Measurements from ENCODE around the gene SLC25A42. TPM values are rescaled to one million over a fixed set of nuclear protein-coding genes. Genes with fewer than 3 reads are reported as not detected.
A peak's percentile ranks its signal among the peaks of the same experiment; 100 is the strongest.

Gene SLC25A42
- polyA plus RNA-seq, 2 of the 4 experiments (the other 2 are of a cell fraction) = 0.92 to 1.3 TPM

DNA sequence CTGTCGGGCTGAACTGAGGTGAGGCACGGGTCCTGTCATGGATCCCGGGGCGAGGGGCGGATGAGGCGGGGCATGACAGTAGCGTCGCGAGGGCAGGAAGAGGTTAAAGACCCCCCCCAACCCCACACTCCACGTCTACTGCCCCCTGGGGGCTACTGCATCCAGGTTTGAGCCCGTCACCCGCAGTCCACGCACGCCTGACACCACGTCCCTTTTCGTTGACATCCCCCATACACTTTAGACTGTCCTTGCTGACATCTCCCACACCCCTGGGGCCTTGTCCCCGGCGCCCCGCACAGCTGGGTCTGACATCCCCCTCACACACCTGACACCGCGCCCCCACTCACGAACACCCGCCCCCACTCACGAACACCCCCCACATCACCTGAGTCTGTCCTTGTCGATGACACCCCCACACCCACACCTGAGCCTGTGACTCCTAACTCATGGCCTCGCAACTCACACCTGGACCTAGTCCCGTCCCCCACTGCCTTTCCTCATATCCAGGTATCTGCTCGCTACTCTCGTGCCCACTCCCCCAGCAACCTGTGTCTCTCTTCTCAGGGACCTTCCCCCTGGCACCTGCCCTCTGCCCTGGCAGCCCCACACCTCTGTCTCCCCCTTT is 416 bp downstream of the SLC25A42 start:
- no peak for TF ChIP-seq NPAS2 (CRISPR knock-in tag; IDR thresholded peaks at IDR 0.05; ENCODE audit: borderline replicate concordance)
- 0 out of 2 replicates have a peak, but pooled peaks have one; percentile 6 for TF ChIP-seq POLR2A (IDR thresholded peaks at IDR 0.05; ENCODE audit: low read length)
- CTCF ChIA-PET = no interaction called here
- Histone ChIP-seq H3K4me2 (peak overlapping the region; percentile 78), H3K9me3 (no peaks in the 10 kb centered on the region), H3K27ac (peak overlapping the region; percentile 50 to 85), H3K4me1 (peaks cover 20% of the 10 kb centered on the region), H3K4me3 (peak overlapping the region; percentile 60)
- POLR2A ChIA-PET = no interaction called here
- peak in 1 of 2 experiments; percentile 54; a peak in 3 of 6 replicates for ATAC-seq
- 9% methylated on average over 16 of the region's 29 CpGs for WGBS (ENCODE audit: missing lambda C conversion rate)
- FAIRE-seq = no peak
- peak; percentile 19 to 56 for DNase-seq (ENCODE audit: low read depth in 1 of 2, low spot score in 1 of 2)

DNA sequence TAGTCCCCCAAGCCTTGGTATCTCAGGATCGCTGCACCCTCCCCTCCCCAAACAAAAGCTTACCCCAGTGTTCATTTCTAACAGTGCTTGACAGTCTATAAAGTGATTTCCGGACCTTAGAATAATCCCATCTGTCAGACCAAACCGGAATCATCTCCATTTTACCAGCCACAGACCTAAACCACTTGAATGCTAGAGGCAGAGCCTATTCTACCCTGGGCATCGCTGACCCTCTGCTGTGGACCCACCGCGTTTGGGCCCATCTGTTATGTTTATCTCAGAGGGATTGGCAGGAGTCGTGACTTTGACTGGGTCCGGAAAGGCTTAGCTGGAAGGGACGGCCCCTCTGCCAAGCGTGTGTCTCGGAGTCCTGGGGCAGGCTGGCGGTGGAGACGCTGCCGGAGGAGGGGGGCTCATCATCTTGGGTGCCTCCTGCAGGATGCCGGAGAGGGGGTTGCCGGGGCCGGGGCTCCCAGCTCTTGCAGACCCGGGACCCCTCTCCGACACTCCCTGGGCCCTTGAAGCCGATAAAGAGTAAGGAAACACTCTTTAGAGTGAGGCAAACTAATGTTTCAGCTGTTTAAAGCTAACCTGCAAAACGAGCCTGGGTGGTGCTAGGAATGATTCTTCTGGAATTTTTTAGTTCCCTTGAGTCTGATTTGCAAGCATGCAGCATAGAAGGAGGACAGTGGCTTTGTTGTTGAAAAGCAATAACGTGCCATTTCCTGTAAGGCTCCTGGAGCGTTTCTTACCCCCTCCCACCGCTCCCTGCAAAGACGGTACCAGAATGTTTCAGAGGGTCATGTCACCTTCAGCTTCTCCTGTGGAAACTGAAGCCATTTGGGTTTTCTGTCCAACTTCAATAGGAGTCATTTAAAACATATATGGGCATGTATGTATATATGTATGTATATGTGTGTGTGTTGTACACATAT is 1.3 kb downstream of the SLC25A42 start:
- Histone ChIP-seq H3K4me1 (peaks cover 20% of the 10 kb centered on the region), H3K4me2 (peak overlapping the region; percentile 78), H3K27ac (no peak overlapping the region), H3K4me3 (peak overlapping the region; percentile 60; the same call in 1 of the 3 replicates), H3K9me3 (no peaks in the 10 kb centered on the region)
- DNase-seq (ENCODE audit: low read depth in 1 of 2, low spot score in 1 of 2) = no peak
- TF ChIP-seq ESRRA (IDR thresholded peaks at IDR 0.05; ENCODE audit: borderline replicate concordance, low read length) (no peak), NFE2L2 (conservative IDR thresholded peaks at IDR 0.05; ENCODE audit: low read length) (no peak), ZNF302 (CRISPR knock-in tag; IDR thresholded peaks at IDR 0.05) (no peak), MAX (IDR thresholded peaks at IDR 0.05) (no peak), SMC3 (IDR thresholded peaks at IDR 0.05) (no peak), SREBF2 (IDR thresholded peaks at IDR 0.05) (no peak), POLR2A (IDR thresholded peaks at IDR 0.05; ENCODE audit: low read length) (no peak), ZC3H11A (IDR thresholded peaks at IDR 0.05) (no peak), CHD2 (IDR thresholded peaks at IDR 0.05; ENCODE audit: low read length, partially characterized antibody) (no peak), HOXB5 (CRISPR knock-in tag; IDR thresholded peaks at IDR 0.05) (no peak), RNF2 (IDR thresholded peaks at IDR 0.05; ENCODE audit: borderline replicate concordance, low read depth) (no peak), HDAC2 (IDR thresholded peaks at IDR 0.05) (no peak), HMGXB4 (CRISPR knock-in tag; IDR thresholded peaks at IDR 0.05; ENCODE audit: borderline replicate concordance) (no peak)
- TF ChIP-seq, protein P1, sequence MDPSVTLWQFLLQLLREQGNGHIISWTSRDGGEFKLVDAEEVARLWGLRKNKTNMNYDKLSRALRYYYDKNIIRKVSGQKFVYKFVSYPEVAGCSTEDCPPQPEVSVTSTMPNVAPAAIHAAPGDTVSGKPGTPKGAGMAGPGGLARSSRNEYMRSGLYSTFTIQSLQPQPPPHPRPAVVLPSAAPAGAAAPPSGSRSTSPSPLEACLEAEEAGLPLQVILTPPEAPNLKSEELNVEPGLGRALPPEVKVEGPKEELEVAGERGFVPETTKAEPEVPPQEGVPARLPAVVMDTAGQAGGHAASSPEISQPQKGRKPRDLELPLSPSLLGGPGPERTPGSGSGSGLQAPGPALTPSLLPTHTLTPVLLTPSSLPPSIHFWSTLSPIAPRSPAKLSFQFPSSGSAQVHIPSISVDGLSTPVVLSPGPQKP (IDR thresholded peaks at IDR 0.05; ENCODE audit: low read depth, low read length) = no peak
- ChIA-PET POLR2A (no interaction called here), CTCF (interaction anchor here (0.6 to 1.3 kb wide), 4 partner anchors 11 to 207 kb away, joined by 3 read pairs; no protein-coding TSS in a partner anchor)
- 37% methylated on average over 12 of the region's 25 CpGs for WGBS (ENCODE audit: missing lambda C conversion rate)
- FAIRE-seq = no peak
- no peak for ATAC-seq

GRCh38 chr19:19067276-19068072 is 3.7 kb downstream of the SLC25A42 start:
- no peak overlapping the region for H3K4me2 ChIP-seq
- FAIRE-seq (no peak), DNase-seq (ENCODE audit: low read depth in 1 of 2, low spot score in 1 of 2) (no peak), ATAC-seq (no peak)
- H3K27ac ChIP-seq = no peak overlapping the region
- H3K9me3 ChIP-seq = no peaks in the 10 kb centered on the region
- 77% methylated on average over 11 of the region's 11 CpGs for WGBS (ENCODE audit: missing lambda C conversion rate)
- H3K4me1 ChIP-seq = peaks cover 15% of the 10 kb centered on the region
- no peak overlapping the region for H3K4me3 ChIP-seq
- ChIA-PET CTCF (interaction anchor here (0.6 to 1.7 kb wide), 4 partner anchors 13 to 108 kb away, joined by 3 to 8 read pairs (median 3); no protein-coding TSS in a partner anchor), POLR2A (no interaction called here)
- no peak for TF ChIP-seq ZC3H11A (IDR thresholded peaks at IDR 0.05)
- TF ChIP-seq CBX8 (IDR thresholded peaks at IDR 0.05) = no peak
- no peak for TF ChIP-seq KDM1A (IDR thresholded peaks at IDR 0.05; ENCODE audit: low read depth)
- TF ChIP-seq KDM5A (IDR thresholded peaks at IDR 0.05) = no peak
- TF ChIP-seq RCOR1 (IDR thresholded peaks at IDR 0.05; ENCODE audit: low read depth, low read length) = no peak
- TF ChIP-seq, protein P1 (IDR thresholded peaks at IDR 0.05; ENCODE audit: low read depth, low read length) = no peak
- no peak for TF ChIP-seq POLR2AphosphoS2 (conservative IDR thresholded peaks at IDR 0.05; ENCODE audit: low read length)
- no peak for TF ChIP-seq PHF8 (IDR thresholded peaks at IDR 0.05; ENCODE audit: borderline replicate concordance, low read depth)
- TF ChIP-seq EHF (CRISPR knock-in tag; IDR thresholded peaks at IDR 0.05) = no peak
- TF ChIP-seq TFCP2L1 (CRISPR knock-in tag; IDR thresholded peaks at IDR 0.05) = no peak
- no peak for TF ChIP-seq BCL3 (IDR thresholded peaks at IDR 0.05)
- TF ChIP-seq CHD2 (IDR thresholded peaks at IDR 0.05; ENCODE audit: low read length, partially characterized antibody) = no peak
